HepG2 (cell line): ENCODE data around the gene DNAJB2. TPM values are rescaled to one million over a fixed set of nuclear protein-coding genes. Genes with fewer than 3 reads are reported as not detected.

Experiments used
- ATAC-seq: fragments of 200-7000 bp; cut with Tn5 transposase; 3 replicates; pipeline ENCODE4 v1.9.1; 2020; ENCODE audit warnings: mild to moderate bottlenecking, moderate library complexity
- BruUV-seq: library from RNA; stranded (reverse); fragments of 400-500 nt; replicated peaks from 2 replicates; lab custom pipeline; 2021; lab: Mats Ljungman, UMichigan
- CTCF ChIA-PET: fragments of 300-600 bp; formaldehyde crosslinking; extraction: SDS; loops from one replicate; lab custom pipeline; 2021; ENCODE audit warnings: low total read pairs, inconsistent platforms, low intra/inter-chr PET ratio; lab: Yijun Ruan, JAX
- POLR2A ChIA-PET: fragments of 350-600 bp; sonication (Branson Sonifier 250); formaldehyde crosslinking; loops from one replicate; lab custom pipeline; 2020; ENCODE audit warnings: antibody characterized with exemption, inconsistent platforms; lab: Yijun Ruan, JAX
- DNase-seq: peaks from one replicate; pipeline ENCODE4 v3.0.0-alpha.2; 2015; ENCODE audit warnings: low spot score
- FAIRE-seq: peaks from 3 replicates; lab custom pipeline; 2011; peaks lifted over from hg19 to GRCh38; lab: Jason Lieb, UNC
- H2AFZ ChIP-seq: one replicate; pipeline ENCODE4 v1.6.1; 2011; ENCODE audit warnings: low read length, inconsistent platforms
- H3K27ac ChIP-seq: fragments of 300-600 bp; 3 replicates; pipeline ENCODE4 v1.8.0; 2011; ENCODE audit warnings: mixed run types, mild to moderate bottlenecking, mixed read lengths, low read length, inconsistent platforms; ENCODE audit not compliant: insufficient read depth; ENCODE audit errors: extremely low read length
- H3K27me3 ChIP-seq, 2 experiments: fragments of 200-600 bp in 1 of 2; 2 replicates in 1 of 2; 3 replicates in 1 of 2; pipeline versions ENCODE4 v1.6.0 to v1.8.0; 2011; ENCODE audit warnings: low read length in 2 of 2, mild to moderate bottlenecking in 2 of 2, moderate library complexity in 2 of 2, inconsistent platforms in 1 of 2; ENCODE audit not compliant: insufficient read depth in 2 of 2, control insufficient read depth in 1 of 2
- H3K36me3 ChIP-seq, 2 experiments: fragments of 200-600 bp in 1 of 2; replicated peaks in 1 of 2; 2 replicates in 1 of 2; 3 replicates in 1 of 2; pipeline versions ENCODE4 v1.5.1 to v1.8.0; 2011; ENCODE audit warnings: low read length in 2 of 2, inconsistent platforms in 1 of 2; ENCODE audit not compliant: insufficient read depth in 2 of 2, control insufficient read depth in 1 of 2
- H3K4me1 ChIP-seq: 2 replicates; pipeline ENCODE4 v1.5.1; 2012; ENCODE audit warnings: low read length, inconsistent platforms; ENCODE audit not compliant: insufficient read depth
- H3K4me2 ChIP-seq: 2 replicates; pipeline ENCODE4 v1.6.0; 2011; ENCODE audit warnings: low read depth, low read length, inconsistent platforms
- H3K4me3 ChIP-seq, 3 experiments: fragments of 200-600 bp in 1 of 3; sonication (generic), shearing (Covaris generic) in 1 of 3; replicated peaks in 1 of 3; 2 replicates each; pipeline ENCODE4 v1.5.1; 2011 to 2016; ENCODE audit warnings: low read length in 3 of 3, inconsistent platforms in 2 of 3, low read depth in 2 of 3, mild to moderate bottlenecking in 2 of 3, control low read depth in 1 of 3, mixed read lengths in 1 of 3; ENCODE audit not compliant: insufficient read depth in 1 of 3
- H3K79me2 ChIP-seq: one replicate; pipeline ENCODE4 v1.6.1; 2011; ENCODE audit warnings: low read length, inconsistent platforms; ENCODE audit not compliant: insufficient read depth
- H3K9ac ChIP-seq: 2 replicates; pipeline ENCODE4 v1.6.0; 2011; ENCODE audit warnings: mild to moderate bottlenecking, low read depth, low read length, inconsistent platforms; ENCODE audit not compliant: insufficient read depth
- H3K9me3 ChIP-seq: 2 replicates; pipeline ENCODE4 v1.5.1; 2012; ENCODE audit warnings: mild to moderate bottlenecking, low read length
- H4K20me1 ChIP-seq: 2 replicates; pipeline ENCODE4 v1.6.0; 2011; ENCODE audit warnings: inconsistent platforms, mild to moderate bottlenecking, low read length, moderate library complexity; ENCODE audit not compliant: insufficient read depth
- CBX1 ChIP-seq: IDR thresholded peaks from one replicate; pipeline ENCODE4 v1.6.1; 2016; ENCODE audit warnings: antibody characterized with exemption, low read depth
- GFI1 ChIP-seq: sonication (generic); formaldehyde crosslinking; IDR thresholded peaks from 2 replicates; pipeline ENCODE4 v1.5.0; 2020; ENCODE audit warnings: missing genetic modification reagents, mild to moderate bottlenecking, borderline replicate concordance
- IKZF1 ChIP-seq: fragments of 450-650 bp; IDR thresholded peaks from 2 replicates; pipeline ENCODE4 v1.7.1; 2016
- ISX ChIP-seq: sonication (generic); formaldehyde crosslinking; conservative IDR thresholded peaks from 2 replicates; pipeline ENCODE4 v1.5.0; 2020; ENCODE audit warnings: missing genetic modification reagents
- MBD4 ChIP-seq: IDR thresholded peaks from 2 replicates; pipeline ENCODE4 v1.6.1; 2012; ENCODE audit warnings: low read length, inconsistent platforms, borderline replicate concordance
- MIER3 ChIP-seq: IDR thresholded peaks from 2 replicates; pipeline ENCODE4 v1.6.1; 2016; ENCODE audit warnings: missing compliant biosample characterization, borderline replicate concordance
- NFRKB ChIP-seq: fragments of 450-650 bp; IDR thresholded peaks from 2 replicates; pipeline ENCODE4 v1.6.1; 2017
- PCBP1 ChIP-seq: fragments of 200-400 bp; formaldehyde crosslinking; IDR thresholded peaks from 2 replicates; pipeline ENCODE4 v1.6.1; 2017; ENCODE audit warnings: mild to moderate bottlenecking, low read depth, low read length, borderline replicate concordance
- ZNF136 ChIP-seq: sonication (generic); formaldehyde crosslinking; IDR thresholded peaks from 2 replicates; pipeline ENCODE4 v1.8.1; 2022; ENCODE audit warnings: low read depth, mild to moderate bottlenecking, moderate library complexity, missing genetic modification reagents
- ZNF326 ChIP-seq: sonication (generic); formaldehyde crosslinking; IDR thresholded peaks from 2 replicates; pipeline ENCODE4 v1.4.0; 2020; ENCODE audit warnings: missing genetic modification reagents, borderline replicate concordance
- ZNF350 ChIP-seq: sonication (generic); formaldehyde crosslinking; IDR thresholded peaks from 2 replicates; pipeline ENCODE4 v1.4.0; 2020; ENCODE audit warnings: mild to moderate bottlenecking, low read depth, missing genetic modification reagents, borderline replicate concordance
- ZNF382 ChIP-seq: sonication (generic); formaldehyde crosslinking; IDR thresholded peaks from 2 replicates; pipeline ENCODE4 v1.5.0; 2020; ENCODE audit warnings: missing genetic modification reagents, mild to moderate bottlenecking, borderline replicate concordance
- ZNF430 ChIP-seq: sonication (generic); formaldehyde crosslinking; IDR thresholded peaks from 2 replicates; pipeline ENCODE4 v1.9.0; 2021; ENCODE audit warnings: mild to moderate bottlenecking, missing genetic modification reagents
- ZNF652 ChIP-seq: IDR thresholded peaks from 2 replicates; pipeline ENCODE4 v1.6.1; 2016; ENCODE audit warnings: low read depth, borderline replicate concordance
- ZNF747 ChIP-seq: sonication (generic); formaldehyde crosslinking; IDR thresholded peaks from 2 replicates; pipeline ENCODE4 v1.8.1; 2023; ENCODE audit warnings: missing genetic modification reagents, mild to moderate bottlenecking, borderline replicate concordance
- ZNF766 ChIP-seq: sonication (generic); formaldehyde crosslinking; IDR thresholded peaks from 2 replicates; pipeline ENCODE4 v1.5.0; 2020; ENCODE audit warnings: missing genetic modification reagents, borderline replicate concordance
- WGBS: methylation state at CpG from one replicate; pipeline ENCODE4 v1.1.6; 2017; ENCODE audit warnings: low lambda C conversion rate; 5-methylcytosine and 5-hydroxymethylcytosine counted together
- in situ Hi-C: cut with HindIII; loops from 2 replicates; pipeline ENCODE4 v1.10.0; 2017; ENCODE audit warnings: low pct_unique_long_range_greater_than_20kb; ENCODE audit not compliant: extremely low pct_ligation_motif_present
- intact Hi-C: fragments of 100-400 bp; cut with micrococcal nuclease; formaldehyde crosslinking; loops from one replicate; pipeline ENCODE4 v1.10.0; 2022; ENCODE audit not compliant: unreplicated experiment
- polyA plus RNA-seq, 8 experiments: library from polyadenylated mRNA; depleted of rRNA in 3 of 8; stranded (reverse) in 7 of 8; unstranded in 1 of 8; fragments of >200 nt; fragmentation: Illumina TruSeq in 4 of 8; extraction: Trizol in 4 of 8; gene quantifications; 2 replicates each; pipeline versions ENCODE4 v1.2.1 to v1.2.3, GENCODE V29; 2011 to 2016; ENCODE audit warnings: low read depth in 4 of 8, missing spikeins in 1 of 8, mixed read lengths in 1 of 8; ENCODE audit not compliant: insufficient read depth in 1 of 8
- total RNA-seq, 5 experiments: library from RNA; depleted of rRNA; stranded (reverse); fragments of >200 nt; fragmentation: Illumina TruSeq; extraction: Trizol; gene quantifications; 2 replicates each; pipeline ENCODE4 v1.2.3, GENCODE V29; 2016; ENCODE audit warnings: low read depth in 1 of 5
- TF ChIP-seq, protein P1 (sequence below): sonication (generic); formaldehyde crosslinking; IDR thresholded peaks from 2 replicates; pipeline ENCODE4 v1.4.0; 2020; ENCODE audit warnings: missing genetic modification reagents
- TF ChIP-seq, protein P2 (sequence below): IDR thresholded peaks from 2 replicates; pipeline ENCODE4 v1.6.1; 2016; ENCODE audit warnings: missing compliant biosample characterization, missing genetic modification reagents, borderline replicate concordance

The DNAJB2 gene
- total and polyA plus RNA-seq, 2 of the 13 experiments (the other 11 are each of a cell fraction or from before 2014, with no cell fraction given) = 21.3 to 31.1 TPM

- peaks cover 6 to 44% of the 10 kb centered on the region in 2 experiments for H3K27me3 ChIP-seq
- H3K9me3 ChIP-seq = no peaks in the 10 kb centered on the region
- intact Hi-C loops = no loop called here
- ChIA-PET CTCF (no interaction called here), POLR2A (no interaction called here)
- H4K20me1 ChIP-seq = peaks cover 6% of the 10 kb centered on the region; the same call in 1 of the 2 replicates
- no peak overlapping the region for H3K27ac ChIP-seq
- H2AFZ ChIP-seq = no peak overlapping the region
- no peaks in the 10 kb centered on the region for H3K79me2 ChIP-seq
- no peak overlapping the region for H3K9ac ChIP-seq
- H3K4me2 ChIP-seq = no peak overlapping the region
- 3% methylated on average over 11 of the region's 11 CpGs for WGBS
- H3K36me3 ChIP-seq = no peaks in the 10 kb centered on the region
- no peak for FAIRE-seq
- no peak for DNase-seq
- TF ChIP-seq ZNF136 (CRISPR knock-in tag) = no peak
- TF ChIP-seq, protein P1, sequence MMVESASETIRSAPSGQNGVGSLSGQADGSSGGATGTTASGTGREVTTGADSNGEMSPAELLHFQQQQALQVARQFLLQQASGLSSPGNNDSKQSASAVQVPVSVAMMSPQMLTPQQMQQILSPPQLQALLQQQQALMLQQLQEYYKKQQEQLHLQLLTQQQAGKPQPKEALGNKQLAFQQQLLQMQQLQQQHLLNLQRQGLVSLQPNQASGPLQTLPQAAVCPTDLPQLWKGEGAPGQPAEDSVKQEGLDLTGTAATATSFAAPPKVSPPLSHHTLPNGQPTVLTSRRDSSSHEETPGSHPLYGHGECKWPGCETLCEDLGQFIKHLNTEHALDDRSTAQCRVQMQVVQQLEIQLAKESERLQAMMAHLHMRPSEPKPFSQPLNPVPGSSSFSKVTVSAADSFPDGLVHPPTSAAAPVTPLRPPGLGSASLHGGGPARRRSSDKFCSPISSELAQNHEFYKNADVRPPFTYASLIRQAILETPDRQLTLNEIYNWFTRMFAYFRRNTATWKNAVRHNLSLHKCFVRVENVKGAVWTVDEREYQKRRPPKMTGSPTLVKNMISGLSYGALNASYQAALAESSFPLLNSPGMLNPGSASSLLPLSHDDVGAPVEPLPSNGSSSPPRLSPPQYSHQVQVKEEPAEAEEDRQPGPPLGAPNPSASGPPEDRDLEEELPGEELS = no peak
- no peak for TF ChIP-seq ZNF382
- no peak for TF ChIP-seq ZNF766 (CRISPR knock-in tag)
- TF ChIP-seq ZNF747 = no peak
- no peak for TF ChIP-seq ZNF430 (CRISPR knock-in tag)
- no peak for TF ChIP-seq NFRKB
- TF ChIP-seq MBD4 = no peak
- no peak for TF ChIP-seq ZNF326 (CRISPR knock-in tag)
- no peak for TF ChIP-seq PCBP1
- TF ChIP-seq ISX = no peak
- TF ChIP-seq, protein P2, sequence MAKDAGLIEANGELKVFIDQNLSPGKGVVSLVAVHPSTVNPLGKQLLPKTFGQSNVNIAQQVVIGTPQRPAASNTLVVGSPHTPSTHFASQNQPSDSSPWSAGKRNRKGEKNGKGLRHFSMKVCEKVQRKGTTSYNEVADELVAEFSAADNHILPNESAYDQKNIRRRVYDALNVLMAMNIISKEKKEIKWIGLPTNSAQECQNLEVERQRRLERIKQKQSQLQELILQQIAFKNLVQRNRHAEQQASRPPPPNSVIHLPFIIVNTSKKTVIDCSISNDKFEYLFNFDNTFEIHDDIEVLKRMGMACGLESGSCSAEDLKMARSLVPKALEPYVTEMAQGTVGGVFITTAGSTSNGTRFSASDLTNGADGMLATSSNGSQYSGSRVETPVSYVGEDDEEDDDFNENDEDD = no peak
- TF ChIP-seq MIER3 (CRISPR knock-in tag) = no peak
- no peak for TF ChIP-seq ZNF350
- TF ChIP-seq ZNF652 = no peak
- TF ChIP-seq CBX1 = no peak
- no peak for TF ChIP-seq IKZF1
- TF ChIP-seq GFI1 = no peak
- ATAC-seq = no peak
- BruUV-seq = no TSS peak
- peaks cover 16% of the 10 kb centered on the region for H3K4me1 ChIP-seq
- in situ Hi-C loops = no loop called here
- no peak overlapping the region for H3K4me3 ChIP-seq
Observed at GRCh38 chr2:219302412-219302968, 23.3 kb downstream of the DNAJB2 start.
